M059J (cell line): ENCODE data around the gene MKRN3. TPM values are rescaled to one million over a fixed set of nuclear protein-coding genes. Genes with fewer than 3 reads are reported as not detected.
"Not testable (repeated sequence)": the region's sequence is repeated elsewhere in the genome, so short reads cannot be mapped to it uniquely, and the experiment has no call there.

ENCODE experiments used
- DNase-seq: peaks from one replicate; pipeline ENCODE4 v3.0.0-alpha.2; 2012; ENCODE audit warnings: low read depth
- total RNA-seq: library from RNA; depleted of rRNA; stranded (reverse); fragments of >200 nt; shearing (Covaris generic); gene quantifications from 2 replicates; pipeline ENCODE4 v1.2.3, GENCODE V29; 2014; rRNA removed

Gene MKRN3
- total RNA-seq, 1 experiment from 2014 or later, result 13.7 TPM

DNA sequence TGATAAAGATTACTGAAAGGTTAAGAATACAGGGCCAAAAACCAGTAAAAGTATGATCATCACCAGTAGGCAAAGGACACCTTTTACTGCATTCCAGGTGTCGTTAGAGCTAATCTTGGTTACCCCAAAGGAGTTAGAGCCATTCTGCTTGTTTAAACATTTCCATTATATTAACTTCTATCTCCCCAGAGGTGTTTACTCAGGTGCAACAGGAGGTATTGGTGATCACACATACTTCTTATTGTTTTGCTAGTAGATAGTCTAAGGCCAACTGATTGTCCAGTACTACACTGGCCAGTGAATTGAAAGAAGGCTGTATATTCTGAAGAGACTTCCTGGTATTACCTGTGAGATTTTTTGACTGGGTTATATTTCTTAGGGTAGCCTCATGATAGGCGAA, 22.8 kb downstream of the MKRN3 start:
- DNase-seq, result no peak

DNA sequence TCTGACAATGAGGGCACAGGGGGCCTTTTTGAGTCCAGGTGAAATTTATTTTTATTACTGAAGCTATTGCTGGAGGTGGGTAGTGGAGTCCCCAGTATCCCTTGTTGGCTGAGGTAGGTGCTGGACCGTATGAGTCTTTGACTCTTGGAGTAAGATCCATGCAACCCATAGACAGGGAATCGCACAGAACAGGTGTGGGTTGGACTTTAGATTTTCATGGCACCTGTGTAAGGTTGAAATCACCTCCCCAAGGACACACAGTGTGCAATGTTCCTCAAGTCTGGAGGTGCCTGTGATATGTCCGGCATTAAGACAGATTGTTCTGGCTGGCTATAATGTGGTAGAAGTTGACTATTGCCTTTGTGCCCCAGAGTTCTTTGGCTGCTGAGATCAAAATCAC, 23.5 kb downstream of the MKRN3 start:
- DNase-seq, result no peak

DNA sequence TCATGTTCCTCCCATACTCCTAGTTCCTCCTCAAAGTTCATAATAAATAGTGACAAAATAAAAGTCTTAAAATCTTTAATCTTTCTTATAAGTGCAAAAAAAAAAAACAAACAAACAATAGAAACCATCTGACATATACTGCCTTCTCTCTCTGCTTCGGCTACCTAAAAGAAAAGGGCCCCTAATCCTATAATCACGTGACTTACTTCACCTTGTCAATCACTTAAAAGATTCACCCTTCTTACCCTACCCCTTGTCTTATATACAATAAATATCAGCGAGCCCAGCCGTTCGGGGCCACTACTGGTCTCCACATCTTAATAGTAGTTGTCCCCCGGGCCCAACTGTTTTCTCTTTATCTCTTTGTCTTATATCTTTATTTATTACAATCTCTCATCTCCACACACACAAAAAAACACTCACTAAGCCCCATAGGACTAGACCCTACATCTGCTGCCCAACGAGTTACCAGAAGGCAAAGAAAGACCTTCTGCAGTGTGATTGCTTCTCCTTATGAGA, 28.8 kb downstream of the MKRN3 start:
- DNase-seq, result no peak

DNA sequence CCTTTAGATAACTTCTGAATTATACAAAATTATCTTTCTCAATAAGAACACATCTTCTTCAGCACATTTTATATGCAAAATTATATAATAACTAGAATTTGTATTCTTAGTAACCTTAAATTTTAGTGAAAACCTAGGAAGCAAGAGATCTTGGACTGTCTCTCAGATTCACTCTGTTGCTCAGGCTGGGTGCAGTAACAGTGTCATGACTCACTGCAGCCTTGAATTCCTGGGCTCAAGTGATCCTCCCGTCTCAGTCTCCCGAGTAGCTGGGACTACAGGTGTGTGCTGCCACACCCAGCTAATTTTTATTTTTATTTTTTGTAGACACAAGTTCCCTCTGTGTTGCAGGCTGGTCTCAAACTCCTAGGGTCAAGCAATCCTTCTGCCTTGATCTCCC, 29.9 kb downstream of the MKRN3 start:
- DNase-seq, result no peak

DNA sequence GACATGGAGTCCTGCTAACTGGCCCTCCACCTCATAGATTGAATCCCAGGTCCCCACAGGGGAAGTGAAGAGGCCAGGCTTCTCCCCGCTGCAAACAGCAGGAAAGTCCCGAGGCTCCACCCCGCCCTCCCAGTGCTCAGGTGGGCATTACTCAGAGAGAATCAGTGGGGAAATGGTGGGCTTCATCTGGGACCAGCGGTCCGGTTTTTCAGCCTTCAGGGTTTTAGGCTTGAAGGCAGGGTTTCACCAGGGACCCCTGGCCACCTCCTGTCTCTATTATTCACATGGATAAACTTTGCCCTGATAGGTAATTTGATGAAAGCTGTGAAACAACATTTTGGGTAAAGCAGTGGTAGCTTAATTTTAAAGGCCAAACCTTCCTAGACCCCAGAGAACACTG, 31.3 kb downstream of the MKRN3 start:
- DNase-seq, result no peak

DNA sequence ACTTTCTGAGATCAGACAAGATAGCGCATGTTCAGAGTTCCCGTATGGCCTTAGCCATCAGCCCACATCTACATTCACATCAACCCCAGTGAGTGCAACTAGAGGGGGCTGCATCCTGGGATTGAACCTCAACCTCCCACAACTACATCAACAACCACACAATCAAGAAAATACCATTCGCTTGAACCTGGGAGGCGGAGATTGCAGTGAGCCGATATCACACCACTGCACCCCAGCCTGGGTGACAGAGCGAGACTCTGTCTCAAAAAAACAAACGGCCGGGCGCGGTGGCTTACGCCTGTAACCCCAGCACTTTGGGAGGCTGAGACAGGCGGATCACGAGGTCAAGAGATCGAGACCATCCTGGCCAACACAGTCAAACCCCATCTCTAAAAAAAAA, 31.8 kb downstream of the MKRN3 start:
- not testable (repeated sequence) for DNase-seq

DNA sequence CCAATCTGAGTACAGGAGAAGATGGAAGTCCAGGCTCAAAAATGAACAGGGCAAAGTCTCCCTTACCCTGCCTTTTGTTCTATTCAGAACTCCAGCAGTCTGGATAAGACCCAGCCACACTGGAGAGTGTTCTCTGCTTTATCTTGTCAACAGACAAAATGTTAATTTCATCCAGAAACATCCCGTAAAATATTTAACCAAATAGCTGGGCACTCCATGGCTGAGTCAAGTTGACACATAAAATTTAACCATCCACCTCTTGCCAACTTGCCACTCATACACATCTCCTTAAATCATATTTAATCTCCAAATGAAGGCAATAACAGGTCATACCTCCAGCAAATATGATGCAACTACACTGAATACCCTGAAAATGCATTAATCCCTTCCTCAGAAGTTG, 33.6 kb downstream of the MKRN3 start:
- no peak for DNase-seq

DNA sequence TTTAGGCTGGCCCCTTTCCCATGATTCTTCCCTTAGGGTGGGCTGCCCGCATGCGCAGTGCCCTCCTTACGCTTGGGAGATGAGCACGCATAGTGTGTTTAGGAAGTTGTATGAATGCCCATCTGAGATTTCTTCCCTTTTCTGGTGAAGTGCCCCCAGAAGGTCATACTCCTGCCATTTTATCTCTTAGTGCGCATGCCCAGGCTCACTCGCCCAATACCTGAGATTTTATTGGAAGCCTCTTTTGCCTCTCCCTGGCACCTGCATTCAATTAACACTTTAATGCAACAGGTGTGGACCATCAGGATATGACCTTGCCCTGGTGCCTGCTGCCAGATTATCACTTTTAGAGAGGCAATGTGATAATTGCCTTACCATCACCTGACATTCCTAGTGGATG, 36.6 kb downstream of the MKRN3 start:
- DNase-seq, result no peak

DNA sequence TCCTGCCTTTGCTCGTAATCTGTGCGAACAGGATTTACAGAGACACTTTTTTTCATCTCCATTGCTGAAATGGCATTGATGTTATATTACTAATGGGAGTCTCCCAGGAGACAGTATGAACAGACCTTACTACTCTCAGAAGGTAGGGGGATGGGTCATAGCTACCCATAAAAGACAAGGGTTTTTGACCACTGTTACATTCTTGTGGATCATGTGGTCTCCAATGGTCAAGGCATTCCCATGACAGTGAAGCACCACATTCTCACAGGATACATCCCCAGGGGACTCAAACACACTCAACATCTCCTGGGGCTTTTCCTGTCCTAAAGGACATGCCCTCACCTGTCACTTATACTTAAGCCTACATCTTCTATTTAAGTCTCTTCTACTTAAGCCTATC, 40.8 kb downstream of the MKRN3 start:
- DNase-seq, result peak; percentile 10

DNA sequence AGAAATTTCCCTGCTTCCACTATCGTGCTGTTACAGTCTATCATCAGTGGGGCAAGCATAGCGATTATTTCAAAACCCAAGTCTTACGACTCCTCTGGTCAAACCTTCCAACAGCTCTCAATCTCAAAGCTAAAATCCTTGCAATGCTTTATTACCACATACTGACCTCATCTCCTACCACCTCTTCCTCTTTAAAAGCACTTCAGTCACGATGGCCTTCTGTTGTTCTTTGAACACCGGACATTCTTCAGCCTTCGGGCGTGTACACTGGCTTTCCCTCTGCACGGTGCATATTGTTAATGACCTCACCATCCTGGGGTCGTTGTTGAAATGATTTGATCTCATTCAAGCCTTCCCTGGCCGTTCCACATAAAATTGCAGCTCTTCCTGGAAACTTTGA, 51.1 kb downstream of the MKRN3 start:
- no peak for DNase-seq

Other genes starting within 250 kb of the MKRN3 start
- gene GOLGA6L26, start 231.5 kb upstream of the MKRN3 start, total RNA-seq, result not detected in 2 replicates
- not detected in 2 replicates for gene GOLGA8S, start 210.9 kb upstream of the MKRN3 start, total RNA-seq
- gene GOLGA6L2, start 118.4 kb upstream of the MKRN3 start, total RNA-seq, result not detected in 2 replicates
- gene MAGEL2, start 82.2 kb downstream of the MKRN3 start, total RNA-seq, result 0.02 TPM in 1 of 2 replicates, not detected in the other
- gene NDN, start 121.6 kb downstream of the MKRN3 start, total RNA-seq, result not detected in 2 replicates